Caco-2 (cell line): Measurements from ENCODE around the gene TOMM7. TPM values are rescaled to one million over a fixed set of nuclear protein-coding genes. Genes with fewer than 3 reads are reported as not detected.

Experiments
- BruUV-seq: library from RNA; stranded (reverse); fragments of 400-500 nt; replicated peaks from 2 replicates; lab custom pipeline; 2021; lab: Mats Ljungman, UMichigan
- CTCF ChIA-PET: fragments of 300-600 bp; sonication (Branson Sonifier 250); formaldehyde crosslinking; loops from one replicate; lab custom pipeline; 2022; ENCODE audit warnings: antibody characterized with exemption; lab: Charles Lee
- POLR2A ChIA-PET: fragments of 300-600 bp; sonication (Branson Sonifier 250); formaldehyde crosslinking; loops from one replicate; lab custom pipeline; 2022; ENCODE audit warnings: antibody characterized with exemption; lab: Charles Lee
- DNase-seq, 2 experiments: peaks; one replicate each; pipeline versions ENCODE4 v3.0.0 to v3.0.0-alpha.2; 2020 to 2022
- H3K27me3 ChIP-seq: replicated peaks from 2 replicates; pipeline ENCODE4 v1.6.0; 2011; ENCODE audit warnings: low read length; ENCODE audit not compliant: control insufficient read depth, insufficient read depth
- H3K36me3 ChIP-seq: 2 replicates; pipeline ENCODE4 v1.5.1; 2011; ENCODE audit warnings: low read length; ENCODE audit not compliant: control insufficient read depth, insufficient read depth
- H3K4me1 ChIP-seq: fragments of 250-450 bp; sonication (Bioruptor Pico); 2 replicates; pipeline ENCODE4 v1.5.1; 2020; ENCODE audit warnings: mild to moderate bottlenecking
- H3K4me3 ChIP-seq: 2 replicates; pipeline ENCODE4 v1.5.1; 2011; ENCODE audit warnings: low read depth, mild to moderate bottlenecking, control low read depth, low read length
- H3K9me3 ChIP-seq: fragments of 250-450 bp; sonication (Bioruptor Pico); 2 replicates; pipeline ENCODE4 v1.5.1; 2020; ENCODE audit warnings: mild to moderate bottlenecking, moderate library complexity
- H3K27ac Mint-ChIP-seq: one replicate; pipeline ENCODE4 v1.8.0; 2022; ENCODE audit warnings: mixed read lengths; ENCODE audit not compliant: unreplicated experiment
- H3K27me3 Mint-ChIP-seq: one replicate; pipeline ENCODE4 v1.8.0; 2022; ENCODE audit warnings: mixed read lengths; ENCODE audit not compliant: insufficient read depth, unreplicated experiment
- H3K36me3 Mint-ChIP-seq: one replicate; pipeline ENCODE4 v1.8.0; 2022; ENCODE audit warnings: mild to moderate bottlenecking, mixed read lengths; ENCODE audit not compliant: insufficient read depth, unreplicated experiment
- H3K4me1 Mint-ChIP-seq: one replicate; pipeline ENCODE4 v1.8.0; 2022; ENCODE audit warnings: low read depth, mixed read lengths; ENCODE audit not compliant: unreplicated experiment
- H3K4me3 Mint-ChIP-seq: one replicate; pipeline ENCODE4 v1.8.0; 2022; ENCODE audit warnings: mild to moderate bottlenecking, moderate library complexity, mixed read lengths; ENCODE audit not compliant: unreplicated experiment
- H3K9me3 Mint-ChIP-seq: one replicate; pipeline ENCODE4 v1.8.0; 2022; ENCODE audit warnings: mixed read lengths; ENCODE audit not compliant: unreplicated experiment
- CTCF ChIP-seq, 2 experiments: fragments of 200-600 bp in 1 of 2; IDR thresholded peaks; 1 replicate in 1 of 2; 2 replicates in 1 of 2; pipeline versions ENCODE4 v1.5.1 to v1.8.0; 2011 to 2022; ENCODE audit warnings: antibody characterized with exemption in 1 of 2, control low read depth in 1 of 2, inconsistent platforms in 1 of 2, low read depth in 1 of 2, low read length in 1 of 2, mild to moderate bottlenecking in 1 of 2, moderate library complexity in 1 of 2; ENCODE audit not compliant: insufficient read depth in 1 of 2, severe bottlenecking in 1 of 2, unreplicated experiment in 1 of 2
- intact Hi-C: fragments of 100-400 bp; cut with micrococcal nuclease; formaldehyde crosslinking; loops from one replicate; pipeline ENCODE4 v1.10.0; 2022; ENCODE audit not compliant: unreplicated experiment
- total RNA-seq: library from RNA; stranded (reverse); gene quantifications from 2 replicates; pipeline ENCODE4 v1.2.3, GENCODE V29; 2022

The TOMM7 gene
- total RNA-seq, 1 experiment from 2014 or later: 220 TPM

GRCh38 chr7:22860784-22861482, 38.3 kb upstream of the TOMM7 start:
- H3K27me3 Mint-ChIP-seq: no peaks in the 10 kb centered on the region
- peaks cover 3% of the 10 kb centered on the region; the same call in 1 of the 2 replicates for H3K36me3 ChIP-seq
- H3K4me3 ChIP-seq: no peak overlapping the region
- no peak overlapping the region for H3K27ac Mint-ChIP-seq
- H3K4me1 ChIP-seq: peaks cover 6% of the 10 kb centered on the region
- no peaks in the 10 kb centered on the region for H3K27me3 ChIP-seq
- ChIA-PET CTCF (interaction anchor here (1.3 to 1.4 kb wide), 3 partner anchors 38 to 301 kb away, joined by 3 to 5 read pairs (median 4); partner anchors contain the start of gene TOMM7), POLR2A (no interaction called here)
- peak; percentile 56 to 68 for TF ChIP-seq CTCF (IDR thresholded peaks at IDR 0.05; ENCODE audit: insufficient read depth in 1 of 2, low read depth in 1 of 2, low read length in 1 of 2, severe bottlenecking in 1 of 2, unreplicated experiment in 1 of 2)
- no peak overlapping the region for H3K4me3 Mint-ChIP-seq
- intact Hi-C loops: loop anchor here (2.0 to 5.0 kb wide), 3 partner anchors 38 to 300 kb away; partner anchors contain the start of gene TOMM7
- no peaks in the 10 kb centered on the region for H3K9me3 Mint-ChIP-seq
- peaks cover 80% of the 10 kb centered on the region for H3K36me3 Mint-ChIP-seq
- BruUV-seq: no TSS peak
- H3K9me3 ChIP-seq: no peaks in the 10 kb centered on the region
- H3K4me1 Mint-ChIP-seq: peaks cover 7% of the 10 kb centered on the region
- peak in 1 of 2 experiments; percentile 44 for DNase-seq

- ChIA-PET POLR2A (no interaction called here), CTCF (interaction anchor here (0.7 to 1.4 kb wide), 4 partner anchors 36 to 300 kb away, joined by 3 to 5 read pairs (median 4); partner anchors contain the start of gene TOMM7)
- H3K4me3 Mint-ChIP-seq: no peak overlapping the region
- H3K36me3 Mint-ChIP-seq: peaks cover 83% of the 10 kb centered on the region
- Histone ChIP-seq H3K4me1 (peaks cover 4% of the 10 kb centered on the region), H3K4me3 (no peak overlapping the region), H3K36me3 (peaks cover 3% of the 10 kb centered on the region; the same call in 1 of the 2 replicates), H3K9me3 (no peaks in the 10 kb centered on the region), H3K27me3 (no peaks in the 10 kb centered on the region)
- no peaks in the 10 kb centered on the region for H3K27me3 Mint-ChIP-seq
- intact Hi-C loops: loop anchor here (2.0 to 5.0 kb wide), 3 partner anchors 38 to 300 kb away; partner anchors contain the start of gene TOMM7
- TF ChIP-seq CTCF (IDR thresholded peaks at IDR 0.05; ENCODE audit: insufficient read depth in 1 of 2, low read depth in 1 of 2, low read length in 1 of 2, severe bottlenecking in 1 of 2, unreplicated experiment in 1 of 2): no peak
- no TSS peak for BruUV-seq
- DNase-seq: no peak
- no peak overlapping the region for H3K27ac Mint-ChIP-seq
- no peaks in the 10 kb centered on the region for H3K9me3 Mint-ChIP-seq
- peaks cover 5% of the 10 kb centered on the region for H3K4me1 Mint-ChIP-seq
Measured at GRCh38 chr7:22860337-22860736, 37.7 kb upstream of the TOMM7 start.

GRCh38 chr7:22859641-22860290, 37.1 kb upstream of the TOMM7 start:
- Histone ChIP-seq H3K27me3 (no peaks in the 10 kb centered on the region), H3K36me3 (peaks cover 3% of the 10 kb centered on the region; the same call in 1 of the 2 replicates), H3K9me3 (no peaks in the 10 kb centered on the region), H3K4me3 (no peak overlapping the region), H3K4me1 (no peaks in the 10 kb centered on the region; the same call in 1 of the 2 replicates)
- Mint-ChIP-seq H3K36me3 (peaks cover 87% of the 10 kb centered on the region), H3K4me3 (no peak overlapping the region), H3K4me1 (no peaks in the 10 kb centered on the region), H3K27ac (no peak overlapping the region), H3K9me3 (no peaks in the 10 kb centered on the region), H3K27me3 (no peaks in the 10 kb centered on the region)
- TF ChIP-seq CTCF (IDR thresholded peaks at IDR 0.05; ENCODE audit: insufficient read depth in 1 of 2, low read depth in 1 of 2, low read length in 1 of 2, severe bottlenecking in 1 of 2, unreplicated experiment in 1 of 2): no peak
- intact Hi-C loops: loop anchor here (2.0 to 5.0 kb wide), 3 partner anchors 37 to 299 kb away; partner anchors contain the start of gene TOMM7
- ChIA-PET POLR2A (no interaction called here), CTCF (interaction anchor here (0.7 to 1.4 kb wide), 4 partner anchors 37 to 299 kb away, joined by 3 to 5 read pairs (median 4); partner anchors contain the start of gene TOMM7)
- no TSS peak for BruUV-seq
- DNase-seq: no peak
